HepG2 (cell line): ENCODE data around the gene CARMIL1. TPM values are rescaled to one million over a fixed set of nuclear protein-coding genes. Genes with fewer than 3 reads are reported as not detected.
A peak's percentile ranks its signal among the peaks of the same experiment; 100 is the strongest.

Experiments
- CHD4 ChIP-seq: fragments of 200-600 bp; sonication (generic); IDR thresholded peaks from 2 replicates; pipeline ENCODE4 v1.7.0; 2017; ENCODE audit warnings: mild to moderate bottlenecking, low read length, borderline replicate concordance
- ELF4 ChIP-seq: sonication (generic); formaldehyde crosslinking; IDR thresholded peaks from 2 replicates; pipeline ENCODE4 v1.5.0; 2020; ENCODE audit warnings: missing genetic modification reagents, mild to moderate bottlenecking, moderate library complexity, borderline replicate concordance
- FOXO1 ChIP-seq: sonication (generic); formaldehyde crosslinking; IDR thresholded peaks from 2 replicates; pipeline ENCODE4 v1.4.0; 2020; ENCODE audit warnings: missing genetic modification reagents
- HNF4G ChIP-seq, 2 experiments: sonication (generic) in 1 of 2; formaldehyde crosslinking in 1 of 2; IDR thresholded peaks; 2 replicates each; pipeline versions ENCODE4 v1.4.0 to v1.6.1; 2011 to 2020; ENCODE audit warnings: borderline replicate concordance in 2 of 2, low read depth in 2 of 2, mild to moderate bottlenecking in 2 of 2, low read length in 1 of 2, missing genetic modification reagents in 1 of 2, moderate library complexity in 1 of 2
- MLXIP ChIP-seq: sonication (generic); formaldehyde crosslinking; IDR thresholded peaks from 2 replicates; pipeline ENCODE4 v1.9.0; 2021; ENCODE audit warnings: missing genetic modification reagents, borderline replicate concordance
- NCOR1 ChIP-seq: fragments of 200-600 bp; sonication (generic); IDR thresholded peaks from 2 replicates; pipeline ENCODE4 v1.7.0; 2017; ENCODE audit warnings: antibody characterized with exemption, low read length, borderline replicate concordance
- PCBP2 ChIP-seq: fragments of 200-400 bp; formaldehyde crosslinking; optimal IDR thresholded peaks from 2 replicates; pipeline ENCODE3; 2018; ENCODE audit warnings: low read length, low read depth; ENCODE audit not compliant: poor library complexity, severe bottlenecking
- RARG ChIP-seq: sonication (generic); formaldehyde crosslinking; IDR thresholded peaks from 2 replicates; pipeline ENCODE4 v1.4.0; 2020; ENCODE audit warnings: low read depth, mild to moderate bottlenecking, missing genetic modification reagents
- REXO4 ChIP-seq: sonication (generic); formaldehyde crosslinking; IDR thresholded peaks from 2 replicates; pipeline ENCODE4 v1.8.0; 2022; ENCODE audit warnings: missing genetic modification reagents, mild to moderate bottlenecking, borderline replicate concordance
- RXRA ChIP-seq: sonication (generic); formaldehyde crosslinking; IDR thresholded peaks from 2 replicates; pipeline ENCODE4 v1.5.1; 2020; ENCODE audit warnings: missing genetic modification reagents
- ZNF235 ChIP-seq: sonication (generic); formaldehyde crosslinking; IDR thresholded peaks from 2 replicates; pipeline ENCODE4 v1.8.1; 2023; ENCODE audit warnings: mild to moderate bottlenecking, missing genetic modification reagents, borderline replicate concordance
- ZNF557 ChIP-seq: sonication (generic); formaldehyde crosslinking; IDR thresholded peaks from 2 replicates; pipeline ENCODE4 v1.4.0; 2020; ENCODE audit warnings: missing genetic modification reagents
- ZNF605 ChIP-seq: sonication (generic); formaldehyde crosslinking; IDR thresholded peaks from 2 replicates; pipeline ENCODE4 v1.8.0; 2022; ENCODE audit warnings: mild to moderate bottlenecking, missing genetic modification reagents
- ZNF737 ChIP-seq: sonication (generic); formaldehyde crosslinking; IDR thresholded peaks from 2 replicates; pipeline ENCODE4 v1.5.0; 2020; ENCODE audit warnings: missing genetic modification reagents, mild to moderate bottlenecking, borderline replicate concordance
- polyA plus RNA-seq, 8 experiments: library from polyadenylated mRNA; depleted of rRNA in 3 of 8; stranded (reverse) in 7 of 8; unstranded in 1 of 8; fragments of >200 nt; fragmentation: Illumina TruSeq in 4 of 8; extraction: Trizol in 4 of 8; gene quantifications; 2 replicates each; pipeline versions ENCODE4 v1.2.1 to v1.2.3, GENCODE V29; 2011 to 2016; ENCODE audit warnings: low read depth in 4 of 8, missing spikeins in 1 of 8, mixed read lengths in 1 of 8; ENCODE audit not compliant: insufficient read depth in 1 of 8
- total RNA-seq, 5 experiments: library from RNA; depleted of rRNA; stranded (reverse); fragments of >200 nt; fragmentation: Illumina TruSeq; extraction: Trizol; gene quantifications; 2 replicates each; pipeline ENCODE4 v1.2.3, GENCODE V29; 2016; ENCODE audit warnings: low read depth in 1 of 5
- TF ChIP-seq, protein P1 (sequence below): sonication (generic); formaldehyde crosslinking; IDR thresholded peaks from 2 replicates; pipeline ENCODE4 v1.4.0; 2020; ENCODE audit warnings: missing genetic modification reagents, borderline replicate concordance
- TF ChIP-seq, protein P2 (sequence below): sonication (generic); formaldehyde crosslinking; IDR thresholded peaks from 2 replicates; pipeline ENCODE4 v1.8.0; 2022; ENCODE audit warnings: missing genetic modification reagents, mild to moderate bottlenecking, inconsistent platforms, borderline replicate concordance

The CARMIL1 gene
- total and polyA plus RNA-seq, 2 of the 13 experiments (the other 11 are each of a cell fraction or from before 2014, with no cell fraction given): 1.8 to 2.6 TPM

GRCh38 chr6:25278914-25279747, at the start of gene CARMIL1 (continued):
- TF ChIP-seq MLXIP (CRISPR knock-in tag) (0 out of 2 replicates have a peak, but pooled peaks have one; percentile 19), FOXO1 (0 out of 2 replicates have a peak, but pooled peaks have one; percentile 43), PCBP2 (no peak), ZNF605 (CRISPR knock-in tag) (peak; percentile 30; the same call in 1 of the 2 replicates), ELF4 (CRISPR knock-in tag) (no peak), RXRA (CRISPR knock-in tag) (no peak), CHD4 (no peak), ZNF557 (no peak), RARG (CRISPR knock-in tag) (no peak), REXO4 (CRISPR knock-in tag) (no peak), ZNF737 (CRISPR knock-in tag) (no peak), HNF4G (IDR thresholded peaks at IDR 0.05; ENCODE audit: borderline replicate concordance, low read depth, low read length) (no peak), HNF4G (CRISPR knock-in tag; IDR thresholded peaks at IDR 0.05; ENCODE audit: borderline replicate concordance, low read depth) (no peak), ZNF235 (CRISPR knock-in tag) (no peak), NCOR1 (no peak)
- TF ChIP-seq, protein P1, sequence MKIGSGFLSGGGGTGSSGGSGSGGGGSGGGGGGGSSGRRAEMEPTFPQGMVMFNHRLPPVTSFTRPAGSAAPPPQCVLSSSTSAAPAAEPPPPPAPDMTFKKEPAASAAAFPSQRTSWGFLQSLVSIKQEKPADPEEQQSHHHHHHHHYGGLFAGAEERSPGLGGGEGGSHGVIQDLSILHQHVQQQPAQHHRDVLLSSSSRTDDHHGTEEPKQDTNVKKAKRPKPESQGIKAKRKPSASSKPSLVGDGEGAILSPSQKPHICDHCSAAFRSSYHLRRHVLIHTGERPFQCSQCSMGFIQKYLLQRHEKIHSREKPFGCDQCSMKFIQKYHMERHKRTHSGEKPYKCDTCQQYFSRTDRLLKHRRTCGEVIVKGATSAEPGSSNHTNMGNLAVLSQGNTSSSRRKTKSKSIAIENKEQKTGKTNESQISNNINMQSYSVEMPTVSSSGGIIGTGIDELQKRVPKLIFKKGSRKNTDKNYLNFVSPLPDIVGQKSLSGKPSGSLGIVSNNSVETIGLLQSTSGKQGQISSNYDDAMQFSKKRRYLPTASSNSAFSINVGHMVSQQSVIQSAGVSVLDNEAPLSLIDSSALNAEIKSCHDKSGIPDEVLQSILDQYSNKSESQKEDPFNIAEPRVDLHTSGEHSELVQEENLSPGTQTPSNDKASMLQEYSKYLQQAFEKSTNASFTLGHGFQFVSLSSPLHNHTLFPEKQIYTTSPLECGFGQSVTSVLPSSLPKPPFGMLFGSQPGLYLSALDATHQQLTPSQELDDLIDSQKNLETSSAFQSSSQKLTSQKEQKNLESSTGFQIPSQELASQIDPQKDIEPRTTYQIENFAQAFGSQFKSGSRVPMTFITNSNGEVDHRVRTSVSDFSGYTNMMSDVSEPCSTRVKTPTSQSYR (CRISPR knock-in tag): no peak
- TF ChIP-seq, protein P2, sequence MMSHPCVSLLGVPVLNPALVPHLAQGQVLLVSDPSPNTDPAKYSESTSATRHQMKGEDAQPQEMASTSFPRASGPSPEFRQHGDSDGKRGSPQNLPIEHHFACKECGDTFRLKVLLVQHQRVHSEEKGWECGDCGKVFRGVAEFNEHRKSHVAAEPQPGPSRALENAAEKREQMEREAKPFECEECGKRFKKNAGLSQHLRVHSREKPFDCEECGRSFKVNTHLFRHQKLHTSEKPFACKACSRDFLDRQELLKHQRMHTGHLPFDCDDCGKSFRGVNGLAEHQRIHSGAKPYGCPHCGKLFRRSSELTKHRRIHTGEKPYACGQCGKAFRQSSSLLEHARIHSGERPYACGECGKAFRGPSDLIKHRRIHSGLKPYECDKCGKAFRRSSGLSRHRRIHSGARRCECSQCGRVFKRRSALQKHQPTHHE (CRISPR knock-in tag): no peak
